ENCODE measurements around the gene C20orf204. TPM values are rescaled to one million over a fixed set of nuclear protein-coding genes. Genes with fewer than 3 reads are reported as not detected.

Gene C20orf204
- total and polyA plus RNA-seq, 9 of the 15 experiments (the other 6 are each of a cell fraction or from before 2014, with no cell fraction given): 0.11 to 1.1 (median 0.36) TPM; not detected in 2

GRCh38 chr20:64079273-64080012 lies 43.5 kb downstream of the C20orf204 start, which contains the start of gene RGS19 (continued):
- 0 out of 2 replicates have a peak, but pooled peaks have one; percentile 48 for TF ChIP-seq ZBTB2 (IDR thresholded peaks at IDR 0.05)
- TF ChIP-seq ZNF444 (CRISPR knock-in tag; IDR thresholded peaks at IDR 0.05): peak; percentile 83; the same call in 1 of the 2 replicates
- peak; percentile 67 to 80 for TF ChIP-seq KDM1A (IDR thresholded peaks at IDR 0.05)
- TF ChIP-seq ZNF121 (CRISPR knock-in tag; conservative IDR thresholded peaks at IDR 0.05): no peak
- TF ChIP-seq ZNF12 (CRISPR knock-in tag; IDR thresholded peaks at IDR 0.05): peak; percentile 48; the same call in 1 of the 2 replicates
- TF ChIP-seq L3MBTL2 (IDR thresholded peaks at IDR 0.05): peak; percentile 84
- TF ChIP-seq ZBTB11 (CRISPR knock-in tag; IDR thresholded peaks at IDR 0.05): peak in 1 of 3 experiments; percentile 44; a peak in 2 of 6 replicates
- peak; percentile 67 to 86; a peak in 3 of 4 replicates for TF ChIP-seq MNT (conservative IDR thresholded peaks at IDR 0.05)
- TF ChIP-seq CLOCK (CRISPR knock-in tag; IDR thresholded peaks at IDR 0.05; ENCODE audit: borderline replicate concordance): no peak
- TF ChIP-seq SUPT5H (IDR thresholded peaks at IDR 0.05): peak; percentile 49
- no peak for TF ChIP-seq TCFL5 (CRISPR knock-in tag; conservative IDR thresholded peaks at IDR 0.05)
- no peak for TF ChIP-seq ZNF24 (IDR thresholded peaks at IDR 0.05)
- no peak; the same call in 1 of the 2 replicates for TF ChIP-seq ADNP (tag; IDR thresholded peaks at IDR 0.05)
- TF ChIP-seq PHF8 (IDR thresholded peaks at IDR 0.05; ENCODE audit: borderline replicate concordance, low read length): peak; percentile 66; the same call in 1 of the 2 replicates
- TF ChIP-seq FOXA1 (IDR thresholded peaks at IDR 0.05; ENCODE audit: borderline replicate concordance): no peak
- peak in 1 of 2 experiments; percentile 53; a peak in 1 of 4 replicates for TF ChIP-seq RCOR1 (IDR thresholded peaks at IDR 0.05; ENCODE audit: borderline replicate concordance in 1 of 2, low read depth in 2 of 2, low read length in 2 of 2)
- TF ChIP-seq ZNF165 (CRISPR knock-in tag; IDR thresholded peaks at IDR 0.05; ENCODE audit: borderline replicate concordance): no peak
- 0 out of 2 replicates have a peak, but pooled peaks have one; percentile 25 for TF ChIP-seq ZNF584 (CRISPR knock-in tag; IDR thresholded peaks at IDR 0.05; ENCODE audit: low read depth)
